SH-SY5Y (cell line): ENCODE measurements around the gene FMO5.

Experiments used
- GATA2 ChIP-seq: IDR thresholded peaks from 2 replicates; pipeline ENCODE4 v1.6.1; 2011; ENCODE audit warnings: mild to moderate bottlenecking, low read depth, low read length
- GATA3 ChIP-seq: IDR thresholded peaks from 2 replicates; pipeline ENCODE4 v1.6.1; 2011; ENCODE audit warnings: low read depth, mild to moderate bottlenecking, low read length, moderate library complexity

GRCh38 chr1:147238053-147238902 lies 13.1 kb upstream of the FMO5 start:
- TF ChIP-seq GATA2 (no peak), GATA3 (no peak)
